Fibroblast of peridontal ligament (primary cell): ENCODE results near the gene PRSS8.
"Not testable (repeated sequence)": the region's sequence is repeated elsewhere in the genome, so short reads cannot be mapped to it uniquely, and the experiment has no call there.

Source experiments
- DNase-seq: peaks from one replicate; pipeline ENCODE4 v3.0.0-alpha.2; 2010; ENCODE audit errors: extremely low read depth

PRSS8 gene

DNA sequence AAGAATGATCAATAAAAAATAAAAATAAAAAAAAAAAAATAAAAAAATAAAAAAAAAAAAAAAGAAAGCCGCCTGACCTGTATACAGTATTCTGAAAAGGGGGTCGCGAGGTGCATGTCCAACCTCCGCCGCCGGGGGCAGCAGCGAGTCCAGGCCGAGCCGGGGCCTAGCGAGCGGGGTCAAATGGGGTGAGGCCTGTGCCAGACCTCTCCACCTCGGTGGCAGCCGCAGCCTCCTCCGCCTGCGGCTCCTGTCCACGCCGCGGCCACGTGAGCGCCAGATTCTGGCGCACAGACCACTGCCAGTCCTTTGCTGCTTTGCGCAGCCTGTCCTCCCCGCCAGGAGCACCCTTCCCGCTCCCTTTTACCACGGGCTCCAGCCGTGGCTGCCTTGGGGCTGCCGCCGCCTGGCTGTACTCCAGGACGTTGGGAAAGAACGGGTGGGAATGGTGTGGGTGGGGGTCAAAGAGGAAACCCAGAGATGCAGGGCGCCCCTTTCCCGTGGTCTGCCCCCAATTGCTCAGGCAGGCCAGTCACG lies 29.8 kb downstream of the PRSS8 start:
- DNase-seq: peak; percentile 47

DNA sequence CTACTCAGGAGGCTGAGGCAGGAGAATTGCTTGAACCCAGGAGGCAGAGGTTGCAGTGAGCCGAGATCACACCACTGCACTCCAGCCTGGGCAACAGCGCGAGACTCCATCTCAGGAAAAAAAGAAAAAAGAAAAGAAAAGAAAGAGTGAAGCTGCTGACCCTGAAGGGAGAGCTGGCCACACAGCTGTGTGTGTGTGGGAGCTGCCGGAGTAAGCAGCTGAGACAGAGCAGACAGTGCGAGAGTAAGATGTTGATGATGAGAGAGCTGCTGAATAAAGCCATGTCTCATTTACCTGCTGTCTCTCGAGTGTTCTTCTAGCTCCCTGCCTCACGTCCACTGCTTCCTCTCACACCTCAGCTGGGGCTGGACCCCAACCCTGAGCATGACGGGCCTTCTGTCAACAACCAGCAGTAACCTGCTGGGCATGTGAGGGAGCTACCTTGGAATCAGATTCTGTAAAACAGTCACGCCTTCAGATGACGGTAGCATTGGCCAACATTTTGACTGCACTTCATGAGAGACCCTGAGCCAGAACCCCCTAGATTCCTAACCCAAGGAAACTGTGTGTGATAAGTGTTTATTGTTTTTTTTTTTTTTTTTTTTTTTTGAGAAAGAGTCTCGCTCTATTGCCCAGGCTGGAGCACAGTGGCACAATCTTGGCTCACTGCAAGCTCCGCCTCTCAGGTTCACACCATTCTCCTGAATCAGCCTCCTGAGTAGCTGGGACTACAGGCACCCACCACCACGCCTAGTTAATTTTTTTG lies 34.5 kb downstream of the PRSS8 start:
- not testable (repeated sequence) for DNase-seq

DNA sequence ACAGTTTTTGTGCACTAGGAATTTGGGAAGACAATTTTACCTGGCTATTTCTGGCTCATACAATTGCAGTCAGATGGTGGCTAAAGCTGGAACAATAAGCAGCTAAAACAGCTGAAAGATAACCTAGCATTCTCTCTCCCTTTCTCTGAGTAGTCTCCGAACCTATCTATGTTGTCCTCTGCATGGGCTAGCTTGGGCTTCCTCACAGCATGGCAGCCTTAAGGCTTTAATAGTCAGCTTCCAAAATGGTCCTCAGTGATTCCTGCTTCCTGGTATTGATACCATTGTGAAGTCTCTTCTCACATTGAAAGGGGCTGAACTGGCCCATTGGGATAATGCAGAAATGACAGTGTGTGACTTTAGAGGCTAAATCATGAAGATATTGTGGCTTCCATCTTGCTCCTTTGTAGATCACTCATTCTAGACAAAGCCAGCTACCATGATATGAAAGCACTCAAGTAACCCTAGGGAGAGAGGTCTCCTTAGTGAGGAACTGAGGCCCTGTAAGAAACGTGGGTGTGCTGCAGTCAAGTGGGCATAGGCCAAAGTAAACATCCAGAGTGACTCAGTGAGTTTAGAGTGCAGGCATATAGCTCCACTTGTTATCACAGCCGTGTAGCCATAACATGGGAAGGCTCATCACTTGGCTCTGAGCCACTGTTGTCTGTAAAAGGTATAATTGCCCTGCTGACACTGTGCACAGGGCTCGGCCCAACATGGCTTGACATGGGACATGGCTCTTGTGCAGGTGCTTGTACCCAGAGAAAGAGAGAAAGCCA lies 35.5 kb downstream of the PRSS8 start:
- DNase-seq: peak; percentile 13

DNA sequence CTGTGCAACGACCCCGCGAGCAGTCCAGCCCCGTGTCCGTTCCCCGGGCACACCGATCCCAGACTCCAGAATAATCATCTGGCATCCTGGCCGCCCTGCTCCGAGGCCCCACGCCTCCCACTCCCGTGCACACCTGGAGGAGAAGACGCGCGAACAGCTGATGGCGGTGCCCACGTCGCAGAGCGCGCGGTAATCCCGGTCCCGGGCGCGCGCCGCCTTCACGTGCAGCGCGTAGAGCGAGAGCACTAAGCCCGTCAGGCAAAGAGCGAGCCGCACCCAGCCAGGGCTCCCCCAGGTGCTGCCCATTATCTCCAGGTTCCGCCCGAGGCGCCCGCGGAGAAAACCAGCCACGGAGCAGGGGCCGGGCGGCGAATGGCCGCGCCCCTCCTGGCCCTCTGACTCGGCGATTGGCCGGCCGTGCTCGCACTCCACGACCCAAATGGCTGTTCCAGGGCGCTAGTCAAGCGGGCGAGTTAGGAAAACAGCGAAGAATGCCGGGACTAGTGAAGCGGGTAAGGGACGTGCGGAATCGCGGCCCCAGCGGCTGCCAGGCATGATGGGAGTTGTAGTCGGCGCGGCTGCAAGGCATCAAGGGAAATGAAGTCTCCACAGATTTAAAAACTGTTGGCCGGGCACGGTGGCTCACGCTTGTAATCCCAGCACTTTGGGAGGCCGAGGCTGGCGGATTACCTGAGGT lies 41.0 kb downstream of the PRSS8 start, which contains the start of gene VKORC1:
Gene VKORC1, minus strand, starts transcription at position 374 of the 697 bp plus-strand sequence. Its CDS starts 68 bp downstream, at position 306.
- peak; percentile 97 for DNase-seq

DNA sequence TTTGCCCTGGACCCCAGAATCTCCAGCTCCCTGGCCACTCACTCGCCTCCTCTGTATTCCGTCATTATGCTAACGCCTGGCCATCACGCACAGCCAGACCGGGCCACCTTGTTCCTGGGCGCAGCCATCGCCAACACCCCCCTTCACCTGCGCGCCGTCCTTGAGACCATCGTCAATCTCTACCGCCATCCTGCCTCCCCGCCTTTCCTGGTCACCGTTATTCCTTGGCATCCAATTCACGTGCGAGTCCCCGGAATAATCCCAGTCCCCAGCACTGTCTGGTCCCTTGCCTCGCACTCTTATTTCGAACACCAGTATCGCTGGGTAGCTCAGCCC lies 41.5 kb downstream of the PRSS8 start:
- DNase-seq: no peak

DNA sequence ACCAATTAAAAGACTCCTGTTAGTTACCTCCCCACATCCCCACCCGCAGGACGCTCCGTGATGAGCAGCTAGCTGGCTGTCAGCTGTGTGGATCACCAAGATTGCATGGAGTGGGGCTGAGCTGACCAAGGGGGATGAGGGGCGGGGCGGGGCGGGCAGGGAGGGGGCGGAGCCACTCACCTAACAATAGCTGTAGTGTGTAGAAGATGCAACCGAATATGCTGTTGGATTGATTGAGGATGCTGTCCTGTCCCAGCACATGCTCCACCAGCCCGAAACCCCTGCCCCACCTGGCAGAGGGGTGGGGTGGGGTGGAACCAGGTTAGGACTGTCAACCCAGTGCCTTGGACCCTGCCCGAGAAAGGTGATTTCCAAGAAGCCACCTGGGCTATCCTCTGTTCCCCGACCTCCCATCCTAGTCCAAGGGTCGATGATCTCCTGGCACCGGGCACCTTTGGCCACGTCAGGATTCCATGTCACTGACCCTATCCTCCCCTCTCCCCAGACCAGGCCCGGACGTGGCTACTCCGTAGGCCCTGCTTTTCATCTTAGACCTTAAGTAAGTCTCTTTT lies 42.3 kb downstream of the PRSS8 start:
- no peak for DNase-seq

DNA sequence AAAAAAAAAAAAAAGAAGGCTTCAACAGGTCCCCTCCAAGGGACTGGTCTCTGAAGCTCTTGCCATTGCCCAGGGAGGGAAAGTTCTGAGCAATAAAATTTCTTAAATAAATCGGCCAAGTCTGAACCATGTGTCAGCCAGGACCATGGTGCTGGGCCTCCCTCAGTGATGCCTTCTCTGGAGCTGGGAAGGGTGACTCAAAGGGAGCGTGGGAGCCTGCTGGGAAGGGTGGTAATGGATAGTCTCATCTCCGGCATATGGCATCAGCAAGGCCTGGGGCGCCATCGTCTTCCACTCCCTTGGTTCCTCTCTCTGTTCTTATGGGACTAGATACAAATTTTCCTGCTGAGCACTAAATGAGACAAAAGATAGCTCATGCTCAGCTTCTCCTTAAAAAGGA lies 43.2 kb downstream of the PRSS8 start:
- no peak for DNase-seq

DNA sequence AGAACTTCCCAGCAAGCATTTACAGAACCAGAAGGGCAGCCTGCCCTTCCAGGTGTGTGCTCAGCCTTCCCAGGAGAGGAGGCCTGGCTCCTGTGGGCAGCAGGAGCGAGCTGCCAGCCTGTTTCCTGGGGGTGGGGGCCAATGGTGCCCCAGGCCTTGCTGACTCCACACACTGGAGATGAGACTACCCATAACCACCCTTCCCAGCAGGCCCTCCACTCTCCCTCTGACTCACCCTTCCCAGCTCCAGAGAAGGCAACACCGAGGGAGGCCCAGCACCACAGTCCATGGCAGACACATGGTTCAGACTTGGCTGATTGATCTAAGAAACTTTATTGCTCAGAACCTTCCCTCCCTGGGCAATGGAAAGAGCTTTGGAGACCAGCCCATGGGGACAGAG lies 45.0 kb downstream of the PRSS8 start:
- DNase-seq: peak; percentile 39

DNA sequence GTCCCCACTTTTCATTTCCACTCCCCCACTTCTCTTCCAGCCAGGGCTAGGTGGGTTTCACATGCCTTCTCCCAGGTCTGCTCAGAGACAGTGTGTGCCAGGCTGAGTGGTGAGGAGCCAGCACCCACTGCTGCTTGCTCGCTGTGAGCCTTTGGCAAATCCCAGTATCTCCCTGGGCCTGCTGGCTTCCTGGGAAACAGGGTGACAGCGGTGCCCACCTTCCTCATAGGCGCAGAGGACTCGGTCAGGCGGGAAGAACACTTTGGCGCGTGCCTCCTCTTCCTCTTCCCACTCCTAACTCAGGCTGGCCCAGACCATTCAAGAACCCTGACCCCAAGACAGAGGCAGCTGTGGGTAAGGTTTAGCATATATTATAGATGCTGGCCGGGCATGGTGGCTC lies 46.3 kb downstream of the PRSS8 start:
- DNase-seq: no peak

DNA sequence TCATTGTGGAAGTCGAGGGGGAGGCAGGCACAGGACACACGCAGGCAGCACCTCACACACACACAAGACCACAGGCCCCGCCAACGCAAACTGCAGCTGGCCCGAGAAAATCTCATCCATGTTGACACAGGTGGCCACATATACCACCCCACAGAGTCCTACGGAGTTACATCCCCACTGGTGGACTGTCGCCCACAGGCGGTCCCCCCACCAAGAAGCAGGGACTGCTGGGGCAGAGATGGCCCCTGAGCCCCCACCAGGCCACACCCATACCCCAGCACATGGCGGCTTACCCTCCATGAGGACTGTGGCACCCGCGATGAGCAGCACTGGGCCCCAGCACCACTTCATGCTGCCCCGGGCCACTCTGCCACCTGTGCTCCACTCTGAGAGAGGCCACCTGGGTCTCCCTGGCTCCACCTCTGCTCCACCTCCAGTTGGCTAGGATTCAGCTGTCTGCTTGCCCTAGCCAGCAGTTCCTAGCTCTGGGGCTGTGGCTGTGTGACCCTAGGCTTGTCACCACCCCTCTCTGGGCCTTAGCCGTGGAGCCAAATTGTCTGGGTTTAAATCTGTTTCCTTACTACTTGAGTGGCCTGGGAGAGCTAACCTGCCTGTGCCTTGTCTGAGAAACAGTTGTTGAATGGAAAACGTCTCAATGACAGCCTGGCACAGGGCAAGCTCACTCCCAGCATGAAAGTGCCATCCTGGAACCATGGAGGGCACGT lies 46.9 kb downstream of the PRSS8 start, which contains the start of gene PRSS53:
Gene PRSS53, minus strand, starts transcription at position 485 of the 725 bp plus-strand sequence. Its CDS starts 134 bp downstream, at position 351.
- DNase-seq: no peak

DNA sequence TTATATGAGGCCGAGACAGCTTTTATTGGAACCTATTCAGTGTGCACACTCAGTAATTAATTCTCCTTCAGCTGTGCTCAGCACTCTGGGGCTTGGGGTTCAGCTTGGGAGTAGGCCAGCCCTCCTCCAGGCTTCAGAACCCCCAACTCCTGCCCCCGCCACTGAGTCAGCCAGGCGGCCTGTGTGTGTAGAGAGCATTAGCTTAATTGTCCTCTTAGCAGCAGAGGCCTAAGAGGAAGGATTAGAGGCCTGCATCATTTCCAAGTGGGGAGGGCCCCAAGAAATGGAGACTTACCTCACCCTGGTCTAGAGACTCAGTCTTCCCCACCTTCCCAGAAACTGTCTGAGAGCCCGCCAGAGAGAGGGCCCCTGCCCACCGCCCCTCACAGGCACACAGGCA lies 47.6 kb downstream of the PRSS8 start:
- DNase-seq: no peak

DNA sequence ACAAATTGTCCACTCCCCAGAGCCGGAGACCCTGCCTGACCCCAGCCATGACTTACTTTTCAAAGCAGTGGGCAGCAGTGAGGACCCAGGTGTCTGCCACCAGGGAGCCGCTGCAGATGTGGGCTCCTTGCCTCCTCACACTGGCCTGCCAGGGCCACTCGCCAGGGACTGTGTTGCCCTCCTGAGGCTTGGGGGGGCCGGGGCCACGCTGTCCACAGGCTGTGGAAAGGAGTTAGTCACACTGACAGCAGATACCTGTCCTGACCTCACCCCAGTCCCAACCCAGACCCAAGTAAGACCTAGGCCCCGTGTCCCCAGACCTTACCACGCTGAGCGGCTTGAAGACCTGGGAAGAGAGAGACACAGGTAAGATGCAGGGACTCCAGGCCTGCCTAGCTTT lies 48.0 kb downstream of the PRSS8 start:
- DNase-seq: no peak

DNA sequence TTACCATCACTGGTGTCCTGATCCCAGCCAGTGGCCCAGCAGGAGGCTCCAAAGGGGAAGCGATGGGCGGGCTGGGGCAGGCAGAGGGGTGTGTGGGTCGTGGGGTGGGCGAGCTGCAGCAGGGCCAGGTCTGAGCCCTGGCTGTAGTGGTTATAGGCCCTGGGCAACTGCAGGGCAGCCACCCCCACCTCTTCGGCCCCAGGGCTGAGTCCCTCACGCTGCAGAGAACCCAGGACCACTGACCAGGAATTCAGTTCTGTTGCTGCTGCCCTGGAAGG lies 49.0 kb downstream of the PRSS8 start:
- no peak for DNase-seq

DNA sequence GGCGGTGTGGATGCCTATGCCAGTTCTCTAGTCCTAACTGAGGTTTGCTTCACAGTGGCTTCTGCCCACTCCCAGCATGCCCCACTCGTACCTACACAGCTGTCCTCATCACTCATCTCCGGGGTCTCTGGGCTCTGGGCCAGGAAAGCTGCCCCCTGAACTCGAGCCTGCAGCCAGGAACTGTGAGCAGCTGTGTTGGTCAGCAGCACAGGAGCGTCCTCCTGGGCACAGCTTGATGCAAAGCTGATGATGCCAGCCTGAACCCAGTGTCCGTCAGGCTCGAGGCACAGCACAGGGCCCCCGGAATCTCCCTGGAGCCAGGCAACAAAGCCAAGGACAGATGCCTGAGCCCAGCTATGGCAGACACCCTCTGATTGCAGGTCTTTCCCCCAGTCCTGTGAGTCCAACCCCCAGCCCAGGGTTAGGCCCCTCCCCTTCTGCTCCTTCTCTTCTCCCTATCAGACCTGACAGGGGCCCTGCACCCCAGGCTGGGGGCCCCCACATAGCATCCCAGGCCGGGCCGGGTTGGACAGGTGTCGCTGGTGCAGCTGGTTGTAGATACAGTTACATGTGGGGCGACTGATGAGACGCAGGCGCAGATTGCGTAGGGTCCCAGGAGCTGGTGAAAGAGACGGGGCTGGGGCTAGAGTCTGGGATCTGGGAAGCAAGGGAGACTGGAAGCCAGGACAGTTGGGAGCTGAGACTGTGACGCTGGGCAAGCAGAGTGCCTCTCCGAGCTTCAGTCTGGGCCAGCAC lies 49.5 kb downstream of the PRSS8 start:
- no peak for DNase-seq

DNA sequence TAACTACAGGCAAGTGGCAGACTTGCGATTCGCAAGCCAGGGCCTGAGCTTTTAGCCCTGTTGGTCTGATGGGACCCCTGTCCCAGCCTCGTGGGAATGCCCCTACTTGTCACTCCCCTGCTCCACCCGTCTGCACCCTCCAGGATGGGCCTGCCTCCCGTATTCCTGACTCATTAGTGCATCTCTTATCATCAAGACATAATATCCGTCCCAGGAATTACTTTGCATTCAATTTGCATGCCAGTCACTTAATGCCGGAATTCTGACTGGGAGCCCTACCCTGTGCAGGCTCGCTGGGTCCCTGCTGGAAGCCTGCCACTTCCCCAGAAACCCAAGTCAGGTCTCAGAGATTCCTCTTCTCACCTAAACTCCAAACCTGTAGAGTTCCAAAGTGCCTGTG lies 50.1 kb downstream of the PRSS8 start:
- DNase-seq: no peak

DNA sequence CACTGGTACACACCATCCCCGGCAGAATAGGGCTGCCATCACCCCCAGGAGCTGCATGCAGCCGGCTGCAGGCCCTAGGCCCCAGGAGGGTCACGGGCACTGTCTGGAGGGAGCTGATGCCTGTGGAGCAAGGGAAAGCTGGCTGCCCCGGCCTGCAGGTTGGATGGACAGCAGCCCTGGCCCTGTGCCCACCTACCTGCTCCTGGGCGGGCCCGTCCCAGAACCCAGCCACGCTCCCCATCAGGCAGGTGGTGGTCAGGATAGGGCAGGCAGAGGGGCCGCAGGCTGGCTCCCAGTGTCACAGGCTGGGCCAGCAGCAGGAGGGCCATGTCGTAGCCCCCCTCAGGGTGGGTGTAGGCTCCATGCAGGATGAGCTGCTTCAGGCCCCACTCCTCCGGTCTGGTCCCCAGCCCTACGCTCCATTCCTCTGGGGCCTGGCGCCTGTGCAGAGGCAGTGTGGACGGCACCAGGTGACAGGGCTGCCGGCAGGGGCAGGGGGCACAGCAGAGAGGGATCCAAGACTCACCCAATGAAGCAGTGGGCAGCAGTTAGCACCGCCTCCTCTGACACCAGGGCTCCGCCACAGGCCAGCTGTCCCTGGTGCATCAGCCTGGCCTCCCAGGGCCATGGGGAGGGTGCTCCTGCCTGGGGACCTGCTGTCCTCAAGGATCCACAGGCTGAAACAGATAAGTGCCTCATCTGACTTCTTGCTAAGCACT lies 50.8 kb downstream of the PRSS8 start:
- no peak for DNase-seq

DNA sequence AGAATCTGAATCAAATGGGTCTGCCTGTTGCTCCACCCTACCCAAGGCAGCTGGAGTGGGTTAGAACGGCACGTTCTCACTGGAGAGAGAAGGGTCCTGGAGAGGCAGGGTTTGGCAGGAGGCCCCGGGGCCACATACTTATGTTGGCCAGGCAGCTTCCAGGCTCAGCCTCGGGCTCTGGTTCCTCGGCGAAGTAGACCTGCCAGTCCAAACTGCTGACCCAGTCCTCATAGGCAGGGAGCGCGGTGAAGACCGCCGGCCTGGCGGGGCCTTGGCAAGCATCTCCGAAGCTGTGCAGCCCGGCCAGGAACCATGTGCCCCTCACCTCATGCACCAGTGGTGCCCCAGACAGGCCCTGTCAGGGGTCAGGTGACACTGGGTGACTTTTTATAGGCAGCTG lies 51.5 kb downstream of the PRSS8 start:
- no peak for DNase-seq

DNA sequence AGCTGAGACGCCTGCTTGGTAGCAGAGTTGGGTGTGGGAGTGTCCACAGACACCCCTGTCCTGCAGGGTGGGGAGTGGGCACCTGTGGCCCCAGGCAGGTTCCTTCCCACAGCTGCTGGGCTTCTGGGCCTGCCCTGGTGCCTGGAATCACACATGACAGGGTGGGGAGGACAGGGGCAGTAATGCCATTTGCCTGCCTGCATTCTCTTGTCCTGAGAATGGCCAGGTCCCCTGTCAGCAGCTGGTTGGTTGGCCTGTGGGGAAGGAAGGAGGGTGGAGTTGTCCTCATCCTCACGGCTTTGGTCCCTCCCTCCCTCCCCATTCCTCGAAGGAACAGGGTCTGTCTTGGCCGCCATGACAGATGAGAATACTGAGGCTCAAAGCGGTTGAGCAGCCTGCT lies 52.0 kb downstream of the PRSS8 start:
- no peak for DNase-seq

DNA sequence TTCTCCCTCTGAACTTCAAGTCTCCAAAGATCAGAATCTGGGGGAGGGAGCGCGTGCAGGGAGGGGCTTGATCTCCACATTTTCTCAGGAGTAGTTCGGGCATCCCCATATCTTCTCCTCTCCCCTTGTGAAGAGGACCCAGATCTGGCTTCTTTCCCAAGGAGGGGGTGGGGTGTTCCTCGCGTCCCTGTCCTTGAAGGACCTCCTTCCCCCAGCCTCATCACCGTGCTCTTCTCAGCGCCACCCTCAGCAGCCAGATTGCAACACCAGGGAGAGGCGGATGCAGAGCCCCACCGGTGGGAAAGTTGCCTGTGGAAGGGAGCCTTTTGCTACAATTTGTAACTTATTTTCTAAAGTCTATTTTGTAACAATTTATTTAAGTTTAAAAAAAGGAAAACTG lies 52.4 kb downstream of the PRSS8 start:
- DNase-seq: no peak

DNA sequence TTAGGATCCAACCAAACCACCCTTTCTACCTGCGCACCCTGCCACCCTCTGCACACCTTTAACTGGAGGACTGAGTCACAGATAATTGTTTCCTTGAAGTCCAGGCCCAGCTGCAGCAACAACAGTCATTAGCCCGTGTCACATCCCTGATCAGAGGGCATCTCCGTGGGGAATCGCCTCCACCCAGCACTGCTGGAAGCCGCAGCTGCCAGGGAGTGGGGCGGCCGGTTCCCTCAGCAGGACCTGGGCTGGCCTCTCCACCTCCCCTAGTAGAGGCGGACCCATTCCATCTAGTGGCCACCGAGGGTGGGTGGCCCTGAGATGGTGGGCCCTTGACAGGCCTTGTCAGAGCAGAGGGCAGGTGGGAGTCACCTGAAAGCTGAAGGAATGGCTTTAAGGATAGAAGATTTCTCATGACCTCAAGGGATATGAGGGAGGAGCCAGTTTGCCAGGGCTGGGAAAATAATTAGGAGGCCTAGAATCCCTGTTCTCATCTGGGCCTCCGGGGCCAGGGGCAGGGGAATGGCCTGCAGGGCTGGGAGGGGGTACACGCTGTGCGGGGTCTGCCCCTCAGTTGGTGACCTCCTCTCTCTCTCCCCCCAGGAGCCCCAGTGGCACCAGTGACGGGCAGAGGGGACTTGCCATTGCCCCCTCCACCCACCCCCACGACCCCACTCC lies 53.0 kb downstream of the PRSS8 start:
- DNase-seq: no peak
